Hematopoietic multipotent progenitor cell treated with erythropoietin and hydrocortisone succinate and interleukin-3 and kit ligand, for 17 days (in vitro differentiated cells): Measurements from ENCODE around the gene SIK3.
A peak's percentile ranks its signal among the peaks of the same experiment; 100 is the strongest.

Experiments
- DNase-seq: peaks from one replicate; pipeline ENCODE4 v3.0.0-alpha.2; 2015; ENCODE audit warnings: low spot score

Gene SIK3

DNA sequence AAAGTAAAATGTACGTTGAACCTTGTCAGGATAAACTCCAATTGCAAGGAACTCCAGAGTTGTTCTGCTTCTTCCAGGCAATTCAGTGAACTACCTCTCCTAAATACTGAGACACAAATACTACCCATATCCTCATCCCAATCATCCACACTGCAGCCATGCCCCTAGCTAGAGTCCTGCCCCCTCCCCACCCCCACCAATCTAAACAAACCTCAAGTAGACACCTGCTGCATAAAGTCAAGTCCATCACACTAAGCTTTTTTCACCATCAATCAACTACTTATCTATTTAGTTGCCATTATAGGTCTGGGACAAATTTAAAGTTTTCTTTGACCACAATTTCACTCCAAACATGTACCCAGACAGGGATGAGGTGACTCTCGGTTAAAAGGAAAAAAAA, 167.6 kb downstream of the SIK3 start:
- DNase-seq, result no peak

DNA sequence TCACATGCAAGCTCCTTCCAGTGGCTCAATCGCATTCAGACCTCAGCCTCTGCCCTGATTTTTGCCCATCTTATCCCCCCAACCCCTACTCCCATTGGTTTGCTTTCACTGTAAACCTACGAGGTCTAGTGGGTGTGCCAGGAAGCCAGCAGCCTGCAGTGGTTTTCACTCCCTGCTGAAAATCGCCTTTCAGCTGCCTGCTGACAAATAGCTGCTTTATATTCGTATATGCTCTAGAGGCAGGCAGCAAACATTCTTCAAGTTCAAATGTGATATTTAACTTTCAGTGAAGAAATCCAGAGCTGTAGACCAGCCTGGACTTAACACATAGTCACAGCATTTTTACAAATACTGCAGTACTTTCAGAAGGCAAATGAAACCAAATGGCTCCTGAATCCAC, 168.1 kb downstream of the SIK3 start:
- no peak for DNase-seq

DNA sequence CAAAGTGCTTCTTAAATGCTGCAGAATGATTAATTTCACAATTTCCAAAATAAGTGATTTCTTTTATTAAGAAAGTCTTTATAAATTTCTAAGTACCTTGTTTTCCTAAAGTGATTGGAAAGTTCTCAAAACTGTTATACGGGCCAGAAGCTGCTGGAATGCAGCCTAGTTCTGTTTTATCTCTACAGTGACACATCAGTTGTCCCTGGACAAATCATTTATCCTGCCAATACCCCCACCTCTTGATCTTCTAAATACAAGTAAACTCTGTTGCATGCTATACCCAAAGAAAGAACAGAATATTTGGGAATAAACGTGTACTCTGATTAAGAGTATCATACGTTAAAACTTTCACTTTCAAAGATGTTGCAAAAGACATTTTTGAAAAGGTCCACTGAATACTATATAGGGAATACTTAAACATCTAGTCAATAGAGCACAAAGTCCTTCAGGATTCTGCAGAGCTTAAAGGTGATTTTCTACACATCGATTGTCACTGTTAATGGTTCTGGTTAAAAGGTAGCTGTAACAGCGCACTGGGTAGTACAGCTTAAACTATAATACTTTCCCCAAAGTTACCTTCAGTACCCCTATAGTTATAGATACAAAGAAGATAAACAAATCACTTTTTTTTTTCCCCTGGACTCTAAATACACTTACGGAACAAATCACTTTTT, 168.7 kb downstream of the SIK3 start:
- DNase-seq, result peak; percentile 59

DNA sequence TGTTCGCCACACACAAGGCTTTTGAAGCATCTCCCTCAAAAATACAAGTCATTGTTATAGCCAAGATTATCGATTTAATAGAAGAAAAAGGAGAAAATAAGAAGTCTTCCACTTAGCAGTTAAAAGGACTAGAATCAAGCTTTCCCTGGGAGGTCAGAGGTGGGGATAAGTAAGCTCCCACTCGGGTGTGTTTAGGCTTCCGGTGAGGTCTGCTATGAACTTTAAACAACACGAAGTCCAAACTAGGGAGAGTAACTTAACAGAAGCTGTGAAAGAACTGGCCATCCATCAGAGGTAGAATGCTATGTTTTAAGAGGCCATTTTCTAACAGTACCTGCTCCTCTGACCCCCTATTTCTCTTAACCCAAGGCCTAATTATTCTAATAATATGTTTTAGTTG, 169.4 kb downstream of the SIK3 start:
- no peak for DNase-seq

DNA sequence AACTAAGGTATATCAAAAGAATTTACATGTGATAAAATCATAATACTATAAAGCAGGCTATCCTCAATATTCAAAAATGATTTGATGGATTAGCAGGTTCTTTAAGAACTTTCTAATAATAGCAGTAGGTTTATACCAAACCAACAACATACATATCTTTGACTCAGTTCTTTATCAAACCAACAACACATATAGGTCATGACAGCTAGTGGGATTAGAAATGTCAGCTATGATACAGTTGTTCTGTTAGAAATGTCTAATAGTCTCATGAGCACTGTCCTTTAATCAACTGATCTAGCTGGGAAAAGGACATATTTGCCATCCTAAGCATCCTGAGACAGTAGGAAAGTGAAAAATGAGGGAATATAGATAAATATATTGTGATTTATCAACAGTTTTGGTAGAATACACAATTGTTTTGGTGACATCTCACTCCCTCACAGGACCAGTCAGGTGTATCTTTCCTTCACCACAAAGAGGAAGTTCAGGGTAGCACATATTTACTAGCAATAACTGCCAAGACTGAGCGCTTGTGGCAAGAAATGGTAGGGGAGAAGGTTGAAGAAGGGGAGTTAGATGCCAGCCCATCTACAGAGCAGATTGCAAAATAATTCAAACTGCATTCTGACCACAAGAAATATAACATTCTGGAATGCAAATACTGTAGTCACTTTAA, 170.0 kb downstream of the SIK3 start:
- DNase-seq, result no peak

DNA sequence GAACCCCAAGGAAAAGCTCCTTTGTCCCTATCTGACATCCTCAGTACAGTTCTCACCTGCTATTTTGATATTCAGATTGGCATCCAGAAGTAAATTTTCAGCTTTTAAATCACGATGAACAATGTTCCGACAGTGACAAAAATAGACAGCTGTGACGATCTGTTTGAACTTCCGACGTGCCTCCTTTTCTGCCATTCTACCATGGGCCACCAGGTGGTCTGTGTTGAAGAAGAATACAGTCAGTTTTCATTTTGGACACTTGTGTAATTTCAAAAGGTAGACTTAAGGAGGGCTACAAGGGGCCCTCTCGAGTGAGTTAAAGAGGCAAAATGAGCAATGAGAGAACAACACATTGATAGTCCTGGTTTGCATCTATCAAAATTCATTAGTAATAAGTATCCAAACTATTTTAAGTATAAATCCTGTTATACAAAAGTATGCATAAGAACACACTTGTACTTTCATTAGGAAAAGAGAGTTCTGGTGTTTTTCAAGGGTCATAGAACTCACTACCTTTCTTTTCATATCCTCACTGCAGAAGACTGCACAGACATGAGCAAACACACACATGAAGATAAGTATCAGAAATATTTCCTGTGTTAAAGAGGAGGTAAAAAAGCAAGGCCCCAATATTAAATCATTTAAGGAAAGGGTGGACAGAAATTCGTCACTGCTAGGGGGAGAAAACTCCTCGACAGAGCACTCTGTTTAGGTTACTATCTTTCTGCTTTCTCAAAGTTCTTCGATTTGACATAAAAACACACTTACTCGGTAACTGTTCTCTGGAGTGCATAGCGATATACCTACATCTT, 170.9 kb downstream of the SIK3 start:
- no peak for DNase-seq

DNA sequence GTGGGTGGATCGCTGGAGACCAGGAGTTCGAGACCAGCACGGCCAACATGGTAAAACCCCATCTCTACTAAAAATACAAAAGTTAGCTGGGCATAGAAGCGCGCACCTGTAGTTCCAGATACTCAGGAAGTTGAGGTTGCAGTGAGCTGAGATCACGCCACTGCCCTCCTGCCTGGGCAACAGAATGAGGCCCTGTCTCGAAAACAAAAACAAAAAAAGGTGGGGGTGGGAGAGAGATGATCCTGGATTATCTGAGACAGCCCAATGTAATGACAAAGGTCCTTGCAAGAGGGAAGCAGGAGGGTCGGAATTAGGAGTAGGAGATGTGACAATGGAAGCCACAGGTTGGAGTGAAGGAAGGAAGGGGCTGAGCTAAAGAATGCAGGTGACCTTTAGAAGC, 173.2 kb downstream of the SIK3 start:
- DNase-seq, result no peak

DNA sequence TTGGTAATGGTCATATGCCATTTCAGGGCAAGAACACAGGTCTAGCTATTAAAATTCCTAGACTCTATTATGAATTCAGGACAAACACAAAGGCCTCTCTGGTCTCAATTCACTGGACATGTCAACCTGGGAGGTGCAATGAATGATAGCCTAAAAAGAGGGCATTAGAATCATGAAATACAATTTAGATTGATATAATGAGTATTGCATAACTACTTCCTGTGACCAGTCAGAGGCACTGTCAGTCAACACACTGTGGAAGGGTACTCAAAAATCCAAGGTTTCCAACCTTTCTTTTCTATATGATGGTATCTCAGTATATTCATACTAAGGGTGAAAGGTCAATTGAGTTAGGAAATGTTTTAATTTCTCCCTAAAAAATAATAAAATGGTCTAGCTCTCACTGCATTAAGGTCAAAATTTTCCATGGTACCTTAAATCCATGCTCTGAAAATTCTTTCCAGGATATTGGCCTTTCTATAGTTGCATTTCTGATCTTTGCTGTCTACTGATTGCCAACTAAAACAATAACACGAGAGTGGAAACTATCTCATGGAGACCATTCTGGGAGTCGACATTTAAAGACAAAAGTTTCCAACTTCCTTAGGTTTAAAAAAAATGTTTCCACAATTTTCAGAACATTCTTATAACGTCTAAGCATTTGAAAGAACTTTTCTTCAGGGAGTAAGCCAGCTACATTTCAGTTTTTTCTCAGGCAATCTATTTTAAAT, 179.1 kb downstream of the SIK3 start:
- no peak for DNase-seq

DNA sequence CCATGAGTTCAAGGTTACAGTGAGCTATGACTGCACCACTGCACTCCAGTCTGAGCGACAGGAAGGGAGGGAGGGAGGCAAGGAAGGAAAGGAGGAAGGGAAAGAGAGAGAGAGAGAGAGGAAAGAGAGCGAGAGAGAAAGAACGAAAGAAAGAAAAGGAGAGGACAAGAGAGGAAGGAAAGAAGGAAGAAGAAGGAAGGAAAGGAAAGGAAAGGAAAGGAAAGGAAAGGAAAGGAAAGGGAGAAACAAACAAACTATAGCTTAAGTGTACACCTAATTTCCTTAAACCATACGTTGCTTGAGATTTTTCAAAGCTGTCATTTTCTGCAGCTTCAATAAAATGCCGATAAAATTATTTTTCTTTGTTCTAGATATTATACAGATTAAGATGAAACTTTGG, 180.6 kb downstream of the SIK3 start:
- DNase-seq, result no peak

DNA sequence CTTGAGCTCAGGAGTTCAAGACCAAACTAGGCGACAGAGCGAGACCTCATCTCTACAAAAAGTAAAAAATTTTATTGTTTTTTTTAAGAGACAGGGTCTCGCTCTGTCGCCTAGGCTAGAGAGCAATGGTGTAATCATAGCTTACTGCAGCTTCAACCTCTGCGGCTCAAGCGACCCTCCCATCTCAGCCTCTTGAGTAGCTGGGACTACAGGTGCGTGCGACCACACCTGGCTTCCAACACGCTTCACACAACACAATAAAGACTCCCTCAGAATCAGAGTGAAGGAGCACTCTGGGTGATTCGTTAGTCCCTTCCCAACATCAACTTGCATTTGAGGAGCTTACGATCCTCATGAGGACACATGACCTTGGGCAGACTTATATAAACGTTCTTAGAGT, 181.3 kb downstream of the SIK3 start:
- no peak for DNase-seq

DNA sequence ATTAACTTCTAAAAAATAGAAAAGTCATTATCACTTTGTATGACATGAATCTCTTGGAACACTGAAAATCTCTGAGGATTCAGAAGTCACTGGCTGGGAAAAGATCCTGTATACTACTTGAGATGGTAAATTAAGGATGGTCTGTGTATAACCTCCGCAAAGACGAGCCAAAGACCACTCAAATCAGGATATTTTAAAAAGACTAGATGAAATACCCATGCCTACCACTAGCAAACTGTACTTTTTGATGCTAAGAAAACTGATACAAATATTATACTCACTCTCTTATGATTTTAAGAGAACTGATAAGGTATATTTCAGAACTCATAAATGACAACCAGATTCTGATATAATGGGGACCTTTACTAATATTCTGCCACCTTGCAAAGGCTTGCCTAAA, 182.2 kb downstream of the SIK3 start:
- no peak for DNase-seq

DNA sequence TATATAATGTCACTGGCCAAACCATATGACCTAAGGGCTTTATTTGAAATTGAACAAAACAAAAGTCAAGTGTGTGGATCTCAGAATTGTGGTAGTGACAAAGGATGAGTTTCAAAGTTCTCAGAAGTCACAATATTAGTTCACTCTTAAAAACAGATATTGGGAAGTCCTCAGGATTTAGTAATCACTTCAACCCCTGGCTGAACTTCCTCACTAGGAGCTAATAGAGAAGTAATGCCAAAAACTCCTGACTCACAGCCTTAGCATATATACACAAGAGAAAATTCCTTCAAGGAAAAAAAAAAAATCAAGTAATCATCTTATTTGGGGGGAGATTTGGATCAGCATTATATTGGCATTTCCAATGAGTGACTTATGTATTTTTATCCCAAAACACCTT, 185.2 kb downstream of the SIK3 start:
- no peak for DNase-seq

DNA sequence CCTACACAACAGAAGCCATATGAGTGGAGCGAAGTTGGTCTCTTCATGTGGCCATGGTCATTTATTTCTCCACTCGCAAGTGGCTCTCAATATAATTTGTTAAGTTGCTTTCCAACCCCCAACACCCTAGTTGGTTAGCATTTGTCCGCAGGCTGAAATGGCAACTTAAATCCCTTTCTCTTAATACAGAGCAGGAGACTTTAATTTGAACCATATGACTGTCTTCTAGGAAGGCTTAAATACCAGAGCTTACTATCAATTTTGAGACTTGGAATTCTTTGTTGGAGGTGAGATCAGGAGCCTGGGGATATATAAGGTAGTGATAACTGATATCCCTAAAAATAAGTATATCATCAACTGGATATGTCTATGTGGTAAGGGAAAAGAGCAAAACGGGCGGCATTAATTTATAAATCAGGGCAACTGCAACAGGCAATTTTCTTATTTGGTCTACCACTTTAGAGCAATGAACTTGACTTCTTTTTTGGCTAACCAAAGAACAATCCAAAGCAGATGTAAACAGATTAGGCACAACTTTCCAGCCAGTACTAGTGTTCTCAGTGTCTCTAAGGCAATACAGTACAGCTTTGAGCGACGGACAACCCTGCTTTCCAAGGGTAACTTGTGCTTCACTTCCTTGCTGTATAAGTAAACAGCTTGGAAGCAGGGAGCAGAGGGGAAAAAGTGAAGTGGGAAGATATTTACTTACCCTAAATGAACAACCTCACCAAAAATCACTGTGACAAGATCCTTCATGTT, 186.1 kb downstream of the SIK3 start:
- no peak for DNase-seq

DNA sequence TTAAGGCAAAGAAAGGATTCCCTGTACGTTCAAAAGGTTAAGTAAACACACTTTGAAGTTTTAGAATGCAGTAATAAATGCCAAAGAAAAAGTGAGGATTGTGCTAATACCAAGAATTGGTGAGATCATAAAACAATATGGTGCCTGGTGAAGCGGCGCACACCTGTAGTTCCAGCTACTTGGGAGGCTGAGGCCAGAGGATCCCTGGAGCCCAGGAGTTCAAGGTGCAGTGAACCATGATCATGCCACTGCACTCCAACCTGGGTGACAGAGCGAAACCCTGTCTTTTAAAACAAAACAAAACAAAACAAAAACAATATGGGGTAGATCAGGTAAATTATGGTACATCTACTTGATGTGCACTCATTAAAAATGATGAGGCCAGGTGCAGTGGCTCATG, 187.4 kb downstream of the SIK3 start:
- no peak for DNase-seq

DNA sequence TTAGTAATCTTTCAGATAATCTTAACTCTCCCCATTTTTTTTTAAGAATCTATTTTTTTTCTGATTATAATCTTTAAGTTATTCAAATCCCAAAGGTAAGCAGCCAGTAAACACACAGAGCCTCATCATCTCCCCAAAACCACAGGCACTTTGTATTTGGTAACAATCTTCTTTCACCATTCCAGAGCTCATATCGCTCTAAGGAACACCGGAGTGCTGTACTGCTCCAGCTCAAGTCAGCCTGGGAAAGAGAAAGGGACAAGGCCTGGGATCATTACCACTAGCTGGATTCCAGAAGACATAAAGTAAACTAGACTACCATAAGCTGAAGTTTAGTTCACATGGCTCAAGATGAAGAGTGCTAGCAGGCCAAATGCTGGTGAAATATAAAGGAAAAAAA, 187.8 kb downstream of the SIK3 start:
- no peak for DNase-seq

DNA sequence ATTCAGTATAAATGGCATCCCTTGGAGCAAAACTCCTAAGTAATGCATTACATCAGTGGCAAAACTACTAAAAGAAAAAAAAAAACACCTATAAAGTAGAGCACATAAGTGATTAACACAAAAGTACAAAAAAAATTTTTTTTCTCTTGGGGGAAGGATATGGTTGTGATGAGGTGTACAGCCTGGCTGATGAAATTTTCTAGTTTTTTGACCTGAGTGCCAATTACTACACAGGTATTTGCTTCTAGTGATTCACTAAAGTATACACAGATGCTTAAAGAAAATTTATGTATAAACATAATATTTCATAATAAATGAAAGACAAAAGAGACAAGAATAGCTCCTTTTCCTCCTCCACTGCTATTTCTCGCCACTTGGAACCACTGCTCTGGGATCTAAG, 189.0 kb downstream of the SIK3 start:
- no peak for DNase-seq

DNA sequence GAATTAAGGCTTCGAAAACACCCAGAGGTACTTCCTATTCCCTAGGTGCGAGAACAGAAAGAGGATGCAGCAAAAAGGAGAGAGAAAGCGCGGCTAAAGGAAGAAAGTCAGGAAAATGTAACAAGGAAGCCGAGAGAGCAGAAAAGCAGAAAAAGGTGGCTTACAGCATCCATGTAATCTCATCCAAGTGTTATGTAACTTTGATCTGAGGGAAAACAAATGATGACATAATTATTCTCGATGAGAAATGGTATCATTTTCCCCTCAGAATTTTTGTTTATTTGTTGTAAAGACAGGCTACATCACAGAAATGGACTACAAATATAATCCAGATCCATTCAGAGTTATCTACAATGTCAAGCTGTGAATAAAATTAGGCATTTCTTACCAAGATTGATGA, 191.7 kb downstream of the SIK3 start:
- DNase-seq, result no peak

DNA sequence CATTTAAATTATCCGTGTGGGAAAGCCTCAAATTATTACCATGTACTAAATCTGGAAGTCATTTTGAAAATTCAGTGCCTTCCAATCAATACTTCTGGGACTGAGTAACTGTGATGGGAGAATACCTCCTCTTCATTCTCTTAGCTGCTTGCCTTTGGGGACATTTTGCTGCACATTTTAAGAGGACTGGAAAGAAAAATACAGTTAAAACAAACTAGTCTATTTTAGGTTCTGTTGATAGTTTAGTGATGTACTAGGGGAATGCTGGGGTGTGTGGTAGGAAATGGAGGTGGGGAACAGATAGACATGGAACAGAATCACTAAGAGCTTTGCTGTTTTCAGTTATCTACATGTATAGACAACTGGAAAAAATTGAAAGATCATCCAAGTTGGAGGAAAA, 195.1 kb downstream of the SIK3 start:
- DNase-seq, result no peak

DNA sequence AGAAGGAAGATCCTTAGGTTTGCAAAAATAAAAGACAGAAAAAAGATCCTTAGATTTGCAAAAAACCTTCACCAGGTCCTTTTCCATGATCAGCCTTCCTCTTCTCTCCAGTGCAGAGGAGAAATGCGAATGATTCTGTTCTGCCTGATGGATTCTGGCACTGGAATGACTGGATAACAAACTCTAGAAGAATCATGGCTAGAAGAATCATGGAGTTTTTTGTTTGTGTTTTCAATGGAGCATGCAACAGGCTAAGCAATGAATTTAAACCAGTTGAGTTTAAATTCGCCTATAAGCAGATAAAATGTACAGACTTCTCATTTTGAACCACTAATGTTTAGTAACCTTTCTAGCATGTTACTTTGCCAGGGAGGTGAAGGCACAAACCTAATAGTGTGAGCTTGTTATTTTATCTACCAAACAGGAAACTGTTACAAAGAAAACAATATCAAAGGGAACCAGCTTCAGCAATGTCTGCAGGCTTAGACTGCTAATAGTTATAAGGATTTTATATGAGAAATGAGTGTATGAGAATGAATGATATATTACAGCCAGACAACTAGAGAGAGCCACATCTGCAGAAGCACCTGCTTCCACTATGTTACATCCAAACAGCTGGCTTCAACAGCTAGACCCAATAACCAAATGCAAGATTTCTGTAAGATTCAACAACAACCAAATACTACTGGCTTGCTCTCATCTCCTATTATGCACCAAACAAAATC, 196.1 kb downstream of the SIK3 start:
- DNase-seq, result no peak

DNA sequence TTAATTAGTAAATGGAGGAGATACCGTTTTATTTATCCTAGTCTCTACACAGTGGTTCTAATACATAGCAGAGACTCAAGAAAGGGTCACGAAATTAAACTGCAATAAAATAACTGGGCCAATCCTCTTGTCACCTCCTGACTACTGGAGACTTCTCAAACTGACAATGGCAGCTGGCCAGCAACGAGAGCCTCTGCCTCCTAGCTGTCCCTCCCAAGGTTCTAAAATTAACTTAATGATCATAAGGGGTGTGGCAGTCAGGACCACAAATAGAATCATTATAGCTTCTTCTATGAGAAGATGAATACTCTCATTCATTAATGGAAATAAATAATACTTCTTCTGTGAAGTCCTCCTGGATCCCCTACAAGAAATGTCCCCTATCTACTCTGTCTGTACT, 197.0 kb downstream of the SIK3 start:
- no peak for DNase-seq

DNA sequence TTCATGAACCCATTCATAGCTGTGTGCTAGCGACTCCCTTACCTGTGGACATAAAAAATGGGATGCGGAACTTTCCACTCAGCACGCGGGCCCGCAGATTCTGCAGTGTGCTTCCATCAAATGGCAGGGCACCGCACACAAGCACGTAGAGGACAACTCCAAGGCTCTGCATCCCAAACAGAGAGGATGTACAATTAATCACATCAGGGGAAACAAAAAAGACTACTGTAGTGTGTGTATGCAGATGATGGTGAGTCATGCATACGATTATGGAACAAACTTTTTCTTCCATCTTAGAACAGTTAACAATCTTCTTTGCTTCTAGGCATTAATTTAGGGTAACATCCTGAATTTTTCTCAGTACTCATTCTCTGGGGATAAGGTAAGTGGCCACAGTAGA, 202.0 kb downstream of the SIK3 start:
- no peak for DNase-seq
